ENCODE measurements around the gene AATK. TPM values are rescaled to one million over a fixed set of nuclear protein-coding genes. Genes with fewer than 3 reads are reported as not detected.

AATK gene
- total RNA-seq, 2 experiments from 2014 or later = 0.35 to 0.41 TPM

DNA sequence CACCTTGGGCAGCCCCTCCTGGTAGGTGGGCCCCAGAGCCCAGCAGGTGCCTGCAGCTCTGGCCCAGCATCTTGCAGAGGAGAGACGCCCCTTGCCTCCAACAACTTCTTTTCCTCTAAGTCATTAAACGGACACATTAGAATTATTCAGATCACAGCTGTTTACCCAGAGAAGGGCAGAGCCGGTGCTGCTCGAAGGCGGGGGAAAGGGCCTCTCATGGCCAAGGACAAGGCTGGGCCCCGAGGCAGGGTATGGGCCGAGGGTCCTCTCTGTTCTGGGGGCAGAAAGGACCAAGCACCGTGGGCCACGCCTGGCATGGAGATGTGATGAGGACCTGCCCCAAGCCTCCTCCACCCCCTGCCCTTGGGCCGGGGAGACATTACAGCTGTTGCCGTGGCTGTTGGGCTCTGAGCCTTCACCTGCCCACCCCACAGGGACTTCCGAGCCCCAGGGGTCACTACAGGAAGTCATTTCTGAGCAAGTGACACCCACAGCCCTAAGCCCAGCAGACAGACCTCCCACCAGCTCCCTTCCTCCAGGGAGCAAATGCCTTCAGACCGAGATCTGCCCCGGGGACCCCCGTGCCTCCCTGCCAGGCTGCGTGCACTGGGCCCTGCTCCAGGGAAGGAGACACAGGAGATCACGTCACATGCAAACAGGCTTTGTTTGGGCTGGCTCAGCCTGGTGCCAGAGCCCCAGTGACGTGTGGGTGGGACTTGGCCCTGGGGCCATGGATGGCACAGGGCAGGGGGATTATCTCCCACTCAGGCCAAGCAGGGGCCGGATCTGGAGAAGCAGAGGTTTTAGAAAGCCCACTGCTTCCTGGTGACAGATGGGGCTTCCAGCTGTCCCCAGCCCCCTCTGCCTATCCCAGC lies 1.4 kb downstream of the AATK start:
- no peaks in the 10 kb centered on the region for H3K36me3 Mint-ChIP-seq (ENCODE audit: low read depth)
- no peak for DNase-seq
- no peak overlapping the region for H3K4me3 Mint-ChIP-seq
- no peaks in the 10 kb centered on the region for H3K4me1 Mint-ChIP-seq
- peaks cover 16% of the 10 kb centered on the region for H3K27me3 Mint-ChIP-seq
- intact Hi-C loops (cut with DNase I, micrococcal nuclease) = no loop called here
- no peak overlapping the region for H3K27ac Mint-ChIP-seq
- no peaks in the 10 kb centered on the region for H3K9me3 Mint-ChIP-seq (ENCODE audit: low read depth)
- POLR2A ChIA-PET = no interaction called here
- CTCF ChIA-PET = no interaction called here
- ATAC-seq = no peak

DNA sequence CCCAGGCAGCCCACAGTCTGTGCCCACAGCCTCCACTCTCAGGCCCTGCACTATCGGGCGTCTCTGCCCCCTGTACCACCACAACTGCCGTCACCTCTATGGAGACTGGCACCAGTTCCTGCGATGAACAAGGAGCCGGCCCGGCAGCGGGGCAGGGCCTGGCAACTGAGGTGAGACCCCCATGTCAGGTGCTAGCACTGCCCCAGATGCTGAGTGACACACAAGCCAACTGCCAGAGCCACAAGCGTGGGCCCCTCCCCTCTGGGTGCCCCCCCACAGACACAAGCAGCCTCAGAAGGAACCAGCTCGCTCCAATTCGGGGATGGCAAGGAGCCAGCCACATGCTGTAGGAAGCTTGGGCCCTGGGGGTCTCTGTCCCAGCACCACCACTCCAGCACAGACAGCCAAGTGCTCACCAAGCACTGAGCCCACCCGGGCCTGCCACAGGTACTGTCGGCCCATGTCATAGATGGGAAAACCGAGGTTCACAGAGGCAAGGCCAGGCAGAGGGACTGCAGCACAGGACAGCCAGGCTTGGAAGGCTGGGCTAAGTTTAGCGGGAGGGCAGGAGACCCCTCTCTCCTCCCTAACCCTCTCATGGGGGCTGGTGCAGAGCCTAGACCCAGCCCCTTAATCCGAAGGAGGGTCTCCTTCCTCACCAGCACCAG lies 2.2 kb downstream of the AATK start:
- DNase-seq (no peak), ATAC-seq (no peak)
- Mint-ChIP-seq H3K4me1 (no peaks in the 10 kb centered on the region), H3K9me3 (ENCODE audit: low read depth) (no peaks in the 10 kb centered on the region), H3K4me3 (no peak overlapping the region), H3K36me3 (ENCODE audit: low read depth) (no peaks in the 10 kb centered on the region), H3K27me3 (peaks cover 16% of the 10 kb centered on the region), H3K27ac (no peak overlapping the region)
- ChIA-PET CTCF (no interaction called here), POLR2A (no interaction called here)
- intact Hi-C loops (cut with DNase I, micrococcal nuclease) = no loop called here

DNA sequence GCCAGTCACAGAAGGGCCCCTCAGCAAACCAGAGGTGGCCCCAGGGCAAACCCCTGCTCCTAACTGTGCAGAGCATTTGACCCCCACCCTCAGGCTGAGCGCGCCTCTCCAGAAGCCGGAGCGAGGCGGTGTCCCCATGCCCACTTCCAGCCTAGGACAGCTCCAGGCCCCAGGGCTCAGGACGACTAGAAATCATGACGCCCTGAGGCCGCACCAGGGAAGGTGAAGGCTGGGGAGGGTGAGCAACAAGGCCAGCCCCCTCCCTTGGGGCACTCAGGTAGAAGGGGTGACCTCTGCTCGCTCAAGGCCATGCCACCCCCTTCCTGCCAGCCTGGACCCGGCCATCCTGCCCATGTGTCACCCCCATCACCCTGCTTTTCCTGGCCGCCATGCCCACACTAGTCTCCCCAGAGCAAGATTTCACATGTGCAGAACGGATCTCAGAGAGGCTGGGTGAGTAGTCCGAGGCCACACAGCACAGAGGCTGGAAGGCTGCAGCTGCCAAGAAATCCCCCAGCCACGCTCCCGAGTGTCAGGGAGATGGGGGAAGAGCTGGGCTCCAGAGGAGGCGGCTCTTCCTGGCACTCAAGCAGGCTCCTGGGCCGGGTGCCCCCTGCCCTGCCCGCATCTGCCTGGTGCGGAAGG lies 2.8 kb downstream of the AATK start:
- no peak for DNase-seq

DNA sequence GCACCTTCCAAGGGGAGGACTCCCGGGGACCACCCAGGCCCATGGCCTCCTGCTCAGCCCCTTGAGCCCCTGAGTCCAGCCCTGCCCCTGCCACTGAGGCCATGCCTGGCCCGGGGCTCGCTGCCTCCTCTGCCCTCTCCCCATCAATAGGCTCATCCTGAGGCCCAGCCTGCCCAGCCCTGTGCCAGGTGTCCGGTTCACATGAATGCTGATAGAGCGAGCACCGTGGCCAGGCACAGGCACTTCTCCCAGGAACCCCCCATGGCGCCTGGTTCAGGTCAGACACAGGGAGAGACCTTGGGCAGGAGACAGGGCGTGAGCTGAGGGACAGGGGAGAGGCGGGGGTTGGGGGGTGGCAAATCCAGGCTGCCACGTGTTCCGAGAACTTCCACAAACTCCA lies 3.5 kb downstream of the AATK start:
- intact Hi-C loops (cut with DNase I, micrococcal nuclease) = no loop called here
- no peak for DNase-seq
- CTCF ChIA-PET = interaction anchor here (0.7 kb wide), 1 partner anchor 20 kb away, joined by 3 read pairs; no protein-coding TSS in a partner anchor
- Mint-ChIP-seq H3K36me3 (ENCODE audit: low read depth) (no peaks in the 10 kb centered on the region), H3K4me3 (no peak overlapping the region), H3K9me3 (ENCODE audit: low read depth) (no peaks in the 10 kb centered on the region), H3K4me1 (no peaks in the 10 kb centered on the region), H3K27ac (no peak overlapping the region), H3K27me3 (peaks cover 16% of the 10 kb centered on the region)
- ATAC-seq = no peak
- POLR2A ChIA-PET = no interaction called here

More for the DNA sequence above, 2.8 kb downstream of the AATK start:
- Mint-ChIP-seq H3K9me3 (ENCODE audit: low read depth) (no peaks in the 10 kb centered on the region), H3K4me3 (no peak overlapping the region), H3K4me1 (no peaks in the 10 kb centered on the region), H3K36me3 (ENCODE audit: low read depth) (no peaks in the 10 kb centered on the region), H3K27ac (no peak overlapping the region), H3K27me3 (peaks cover 16% of the 10 kb centered on the region)
- ChIA-PET CTCF (no interaction called here), POLR2A (no interaction called here)
- intact Hi-C loops (cut with DNase I, micrococcal nuclease) = no loop called here
- ATAC-seq = no peak

DNA sequence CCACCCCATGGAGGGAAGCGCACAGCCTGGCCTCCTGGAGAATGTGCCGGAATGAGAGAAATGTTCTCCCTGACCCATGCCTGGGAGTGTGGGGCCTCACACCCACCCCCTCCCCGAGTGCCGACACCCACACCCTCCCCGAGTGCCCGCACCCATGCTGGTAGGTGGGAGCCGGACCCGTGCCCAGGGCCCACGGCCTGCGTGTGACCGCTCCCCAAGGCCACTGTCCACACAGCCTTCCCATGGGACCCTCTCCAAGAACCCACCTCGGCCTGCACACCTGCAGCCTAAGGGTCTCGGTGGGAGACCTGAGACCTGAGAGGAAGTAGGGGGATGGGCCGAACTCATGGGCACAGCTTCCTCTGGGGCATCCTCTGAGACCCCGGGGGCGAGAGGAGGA lies 4.0 kb downstream of the AATK start:
- intact Hi-C loops (cut with DNase I, micrococcal nuclease) = no loop called here
- ATAC-seq (no peak), DNase-seq (no peak)
- Mint-ChIP-seq H3K36me3 (ENCODE audit: low read depth) (no peaks in the 10 kb centered on the region), H3K27ac (no peak overlapping the region), H3K9me3 (ENCODE audit: low read depth) (no peaks in the 10 kb centered on the region), H3K27me3 (peaks cover 13% of the 10 kb centered on the region), H3K4me1 (no peaks in the 10 kb centered on the region), H3K4me3 (no peak overlapping the region)
- ChIA-PET CTCF (interaction anchor here (0.7 kb wide), 1 partner anchor 20 kb away, joined by 3 read pairs; no protein-coding TSS in a partner anchor), POLR2A (no interaction called here)

DNA sequence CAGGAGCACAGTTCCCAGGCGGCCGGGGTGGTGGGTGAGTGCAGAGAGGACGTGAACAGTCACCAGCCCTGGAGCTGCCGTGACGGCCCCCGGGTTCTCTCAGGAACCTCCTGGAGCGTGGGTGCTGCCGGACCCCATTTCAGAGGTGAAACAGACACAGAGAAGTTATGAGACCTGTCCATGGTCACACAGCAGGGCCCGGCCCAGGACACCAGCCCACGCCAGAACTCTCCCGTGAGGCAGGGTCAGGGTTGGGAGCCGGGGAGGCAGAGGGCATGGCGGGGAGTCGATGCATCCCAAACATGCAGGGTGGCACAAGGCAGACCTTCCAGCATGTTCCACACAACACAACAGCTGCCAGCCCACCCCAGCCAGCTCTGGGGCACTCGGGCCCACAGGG lies 4.5 kb downstream of the AATK start:
- Mint-ChIP-seq H3K36me3 (ENCODE audit: low read depth) (no peaks in the 10 kb centered on the region), H3K27ac (no peak overlapping the region), H3K4me3 (no peak overlapping the region), H3K9me3 (ENCODE audit: low read depth) (no peaks in the 10 kb centered on the region), H3K4me1 (no peaks in the 10 kb centered on the region), H3K27me3 (peaks cover 13% of the 10 kb centered on the region)
- no peak for DNase-seq
- CTCF ChIA-PET = no interaction called here
- intact Hi-C loops (cut with DNase I, micrococcal nuclease) = no loop called here
- ATAC-seq = no peak
- POLR2A ChIA-PET = no interaction called here

- ATAC-seq (no peak), DNase-seq (no peak)
- Mint-ChIP-seq H3K4me1 (no peaks in the 10 kb centered on the region), H3K36me3 (ENCODE audit: low read depth) (no peaks in the 10 kb centered on the region), H3K27me3 (peaks cover 13% of the 10 kb centered on the region), H3K27ac (no peak overlapping the region), H3K9me3 (ENCODE audit: low read depth) (no peaks in the 10 kb centered on the region), H3K4me3 (no peak overlapping the region)
- intact Hi-C loops (cut with DNase I, micrococcal nuclease) = no loop called here
- POLR2A ChIA-PET = no interaction called here
- CTCF ChIA-PET = no interaction called here
These were observed 5.1 kb downstream of the AATK start for GRCh38 chr17:81160747-81161453.

DNA sequence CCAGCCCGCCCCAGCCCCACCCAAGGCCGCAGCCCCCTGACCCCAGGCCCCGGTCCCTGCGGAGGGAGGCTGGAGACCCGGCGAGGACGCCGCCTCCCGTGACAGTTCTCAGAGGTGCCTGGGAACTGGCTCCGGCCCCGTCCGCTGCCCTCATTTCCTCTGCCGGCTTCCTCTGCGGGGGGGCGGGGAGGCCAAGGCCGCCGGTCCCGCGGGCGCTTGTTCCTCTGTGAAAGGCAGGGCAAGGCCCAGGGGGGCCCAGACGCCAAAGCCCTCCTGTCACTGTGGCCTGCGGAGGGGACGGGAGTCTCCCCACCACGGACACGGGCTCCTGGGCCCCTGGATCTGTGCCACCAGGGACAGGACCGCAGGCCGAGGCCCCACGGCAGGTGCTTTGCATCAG lies 5.7 kb downstream of the AATK start:
- Mint-ChIP-seq H3K4me1 (no peaks in the 10 kb centered on the region), H3K4me3 (no peak overlapping the region), H3K27ac (no peak overlapping the region), H3K27me3 (peaks cover 13% of the 10 kb centered on the region), H3K36me3 (ENCODE audit: low read depth) (no peaks in the 10 kb centered on the region), H3K9me3 (ENCODE audit: low read depth) (no peaks in the 10 kb centered on the region)
- ATAC-seq (no peak), DNase-seq (no peak)
- CTCF ChIA-PET = no interaction called here
- POLR2A ChIA-PET = no interaction called here
- intact Hi-C loops (cut with DNase I, micrococcal nuclease) = no loop called here

DNA sequence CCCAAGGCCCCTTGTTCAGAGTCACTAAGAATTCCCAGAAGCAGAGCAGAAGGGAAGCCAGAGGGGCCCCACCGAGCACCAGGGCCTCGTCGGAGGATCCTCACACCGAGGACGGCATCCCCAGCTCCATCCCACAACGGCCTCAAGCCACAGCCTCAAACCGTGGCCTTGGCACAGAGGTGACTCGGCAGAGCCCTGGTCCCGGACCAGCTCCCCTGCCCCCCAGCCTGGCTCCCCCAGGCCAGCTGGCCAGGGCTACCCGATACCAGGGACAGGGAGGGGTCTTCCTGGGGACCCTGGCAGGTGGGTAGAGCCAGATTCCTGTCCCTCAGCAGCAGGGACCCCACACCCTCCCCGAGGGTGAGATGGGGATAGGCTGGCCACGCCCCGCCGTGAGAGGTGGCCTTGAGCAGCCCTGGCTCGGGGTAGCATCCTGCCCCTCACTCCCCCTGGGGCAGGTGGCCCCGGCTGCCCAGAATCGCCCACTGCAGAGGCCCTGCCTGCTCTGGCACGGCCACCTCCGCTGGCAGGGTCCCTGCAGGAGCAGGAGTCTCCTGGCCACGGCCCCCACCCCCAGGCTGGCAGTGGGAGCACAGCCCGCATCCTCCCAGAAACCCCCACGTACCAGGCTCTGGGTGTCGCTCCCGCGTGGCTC lies 6.3 kb downstream of the AATK start:
- DNase-seq = no peak
- Mint-ChIP-seq H3K4me3 (no peak overlapping the region), H3K27me3 (peaks cover 12% of the 10 kb centered on the region), H3K4me1 (no peaks in the 10 kb centered on the region), H3K27ac (no peak overlapping the region), H3K36me3 (ENCODE audit: low read depth) (no peaks in the 10 kb centered on the region), H3K9me3 (ENCODE audit: low read depth) (no peaks in the 10 kb centered on the region)
- ATAC-seq = no peak
- intact Hi-C loops (cut with DNase I, micrococcal nuclease) = no loop called here
- ChIA-PET CTCF (no interaction called here), POLR2A (no interaction called here)

DNA sequence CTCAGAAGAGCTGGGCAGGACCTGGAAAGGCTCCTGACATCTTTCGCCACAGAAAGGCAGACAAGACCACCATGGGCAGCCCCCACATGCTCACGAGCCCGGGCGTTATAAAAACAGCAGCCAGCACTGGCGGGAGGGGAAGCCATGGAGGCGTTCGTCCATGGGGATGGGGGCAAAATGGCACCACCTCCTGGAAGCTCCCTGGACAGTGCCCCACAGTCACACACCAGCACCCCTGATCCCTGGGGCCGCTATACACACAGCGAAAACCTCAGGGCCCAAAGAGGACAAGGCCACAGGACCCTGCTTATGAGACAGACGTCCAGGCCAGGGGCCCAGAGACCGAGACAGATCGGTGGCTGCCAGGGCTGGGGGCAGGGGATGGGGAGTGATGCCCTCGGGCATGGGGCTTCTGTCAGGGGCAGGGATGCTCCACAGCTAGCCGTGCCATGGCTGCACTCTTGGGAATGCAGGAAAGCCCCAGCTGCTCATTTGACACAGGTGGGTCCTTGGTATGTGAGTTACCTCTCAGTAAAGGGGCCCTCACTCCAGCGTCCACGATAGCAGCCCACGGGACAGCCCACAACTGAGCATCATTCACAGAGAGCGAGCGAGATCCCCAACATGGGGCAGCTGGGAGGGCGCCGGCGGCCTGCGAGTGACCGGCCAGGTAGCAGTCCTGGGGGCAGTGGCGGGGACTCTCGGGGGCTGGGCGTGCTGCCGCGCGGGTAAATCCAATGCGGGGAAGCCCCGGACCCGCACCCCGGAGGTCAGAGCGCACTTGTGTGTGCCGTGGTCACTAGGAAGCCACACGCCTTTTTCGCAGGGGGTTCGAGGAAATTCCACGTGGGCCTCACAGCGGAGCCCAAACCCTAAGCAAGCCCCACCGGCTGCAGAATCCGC lies 7.1 kb downstream of the AATK start:
- no peak for ATAC-seq
- intact Hi-C loops (cut with DNase I, micrococcal nuclease) = no loop called here
- CTCF ChIA-PET = interaction anchor here (0.7 kb wide), 1 partner anchor 195 kb away, joined by 3 read pairs; no protein-coding TSS in a partner anchor

More for the DNA sequence above, 7.1 kb downstream of the AATK start:
- no peak for DNase-seq
- Mint-ChIP-seq H3K4me3 (no peak overlapping the region), H3K27ac (no peak overlapping the region), H3K4me1 (no peaks in the 10 kb centered on the region), H3K36me3 (ENCODE audit: low read depth) (no peaks in the 10 kb centered on the region), H3K9me3 (ENCODE audit: low read depth) (no peaks in the 10 kb centered on the region), H3K27me3 (peaks cover 8% of the 10 kb centered on the region)
- POLR2A ChIA-PET = no interaction called here
